Stimulated activated CD8-positive, alpha-beta memory T cell treated with anti-CD3 and anti-CD28 coated beads, Interleukin-2, amount 100 ng/mL, for 48 hours (primary cell): ENCODE measurements around the gene AAR2.

ENCODE experiments used
- DNase-seq, 2 donors: peaks; one replicate each; pipeline ENCODE4 v3.0.0-alpha.2; 2020; ENCODE audit warnings: low read depth in 2 of 2

Gene AAR2

DNA sequence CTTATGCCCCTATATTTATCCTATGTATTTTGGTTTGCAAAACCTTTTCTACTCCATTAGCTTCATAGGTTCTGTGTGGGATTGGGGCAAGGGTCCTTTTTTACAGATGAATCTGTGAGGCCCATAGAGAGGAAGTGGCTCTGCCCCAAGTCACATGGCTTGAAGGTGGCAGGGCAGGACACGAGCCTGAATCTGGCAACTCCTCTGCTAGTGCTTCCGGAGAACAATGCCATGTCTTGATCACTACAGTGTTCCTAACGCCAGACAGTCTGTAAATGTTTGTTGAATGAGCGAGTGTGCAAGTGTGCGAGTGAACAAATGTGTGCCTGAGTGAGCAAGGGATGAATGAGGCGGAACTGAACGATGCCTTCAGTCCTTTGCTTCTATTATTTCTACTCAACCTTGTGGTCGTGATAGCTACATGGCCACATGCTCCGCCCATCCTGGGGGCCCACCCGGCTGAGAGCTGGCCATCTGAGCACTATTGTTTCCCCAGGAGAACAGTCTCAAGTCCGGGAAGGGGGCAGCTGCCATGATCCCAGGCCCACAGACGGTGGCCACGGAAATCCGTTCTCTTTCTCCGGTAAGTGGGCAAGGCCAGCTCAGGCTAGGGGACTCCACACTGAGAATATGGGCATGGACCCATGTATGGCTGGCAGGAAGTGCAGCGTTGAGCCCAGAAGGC, 17.8 kb upstream of the AAR2 start:
- DNase-seq: no peak

- no peak for DNase-seq
Observed at GRCh38 chr20:36219671-36220220, 16.5 kb upstream of the AAR2 start.

DNA sequence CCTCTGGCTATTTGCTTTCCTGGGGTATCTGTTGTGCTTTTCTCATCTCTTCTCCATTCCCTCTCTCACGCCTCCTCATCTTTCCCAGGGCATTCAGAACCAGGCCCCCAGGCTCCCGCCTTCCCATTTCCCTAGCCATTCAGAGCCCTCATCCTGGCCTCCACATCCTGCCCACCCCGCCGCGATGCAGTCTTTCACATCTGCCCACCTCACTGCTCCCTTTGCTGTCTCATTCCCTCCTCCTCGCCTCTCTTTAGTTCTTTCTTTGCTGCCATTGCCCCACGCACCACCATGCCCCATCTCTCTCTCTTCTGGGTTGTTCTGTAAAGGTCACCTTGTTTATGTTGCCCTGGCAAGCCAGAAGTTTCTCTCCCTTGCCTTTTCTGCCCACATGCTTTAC, 10.6 kb upstream of the AAR2 start:
- DNase-seq: no peak

- no peak for DNase-seq
Observed at GRCh38 chr20:36228770-36229169, 7.5 kb upstream of the AAR2 start.

GRCh38 chr20:36230019-36230418, 6.3 kb upstream of the AAR2 start:
- no peak for DNase-seq

DNA sequence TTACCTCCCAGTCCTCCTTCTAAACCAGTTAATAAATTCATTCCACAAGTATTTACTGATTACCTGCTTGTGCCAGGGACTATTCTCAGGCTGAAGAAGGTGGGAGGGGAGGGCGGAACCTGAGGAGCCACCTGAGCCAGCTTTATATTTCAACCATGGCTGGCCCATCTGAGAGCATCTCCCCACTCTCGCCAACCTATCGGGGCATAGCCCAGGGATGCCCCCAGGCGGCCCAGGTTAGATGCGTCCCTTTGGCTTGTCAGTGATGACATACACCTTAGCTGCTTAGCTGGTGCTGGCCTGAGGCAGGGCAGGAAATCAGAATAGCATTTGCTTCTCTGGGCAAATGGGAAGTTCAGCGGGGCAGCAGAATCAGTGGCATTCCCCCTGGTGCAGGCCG, 4.9 kb upstream of the AAR2 start:
- no peak for DNase-seq

DNA sequence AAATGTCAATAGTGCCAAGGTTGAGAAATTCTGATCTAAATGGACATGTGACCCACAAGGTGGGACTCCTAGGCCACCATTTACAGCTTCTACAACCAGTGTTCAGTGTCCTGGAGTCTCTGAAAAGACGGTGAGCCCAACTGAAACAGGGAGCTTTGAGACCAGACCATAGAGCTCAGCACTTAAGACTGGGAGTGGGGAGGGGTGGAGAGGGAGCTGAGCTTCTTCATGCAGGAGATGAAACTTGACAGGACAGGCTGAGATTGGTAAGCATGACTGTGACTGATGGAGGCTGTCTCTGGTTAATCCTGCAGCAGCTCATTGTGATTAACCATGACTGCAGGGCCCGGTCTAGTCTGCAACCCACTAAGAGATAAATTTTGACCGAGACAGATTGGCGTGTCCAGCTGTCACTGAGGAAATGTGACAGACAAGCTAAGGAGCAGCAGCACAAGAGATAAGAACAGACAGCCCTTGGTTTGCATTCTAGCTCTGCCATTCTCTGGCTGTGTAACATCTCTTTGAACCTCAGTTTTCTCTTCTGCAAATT, 1.4 kb upstream of the AAR2 start:
- no peak for DNase-seq

DNA sequence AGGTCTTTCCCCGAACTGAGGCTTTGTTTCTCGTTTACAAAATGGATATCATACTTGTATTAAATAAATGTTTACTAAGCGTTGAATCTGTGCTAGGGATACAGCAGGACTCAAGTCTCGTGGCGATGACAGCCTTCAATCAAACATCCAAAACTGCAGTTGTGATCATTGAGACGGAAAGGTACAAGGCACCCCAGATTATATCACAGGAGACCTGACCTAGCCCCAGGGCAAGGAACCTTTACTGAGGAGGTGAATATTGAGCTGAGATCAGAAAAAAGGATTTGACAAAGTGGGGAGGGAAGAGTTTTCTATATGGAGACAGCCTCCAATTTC, 476 bp downstream of the AAR2 start:
- no peak for DNase-seq

- no peak for DNase-seq
Observed at GRCh38 chr20:36237477-36237876, 1.2 kb downstream of the AAR2 start.

GRCh38 chr20:36238153-36238552, 1.9 kb downstream of the AAR2 start:
- no peak for DNase-seq

- no peak for DNase-seq
Observed at GRCh38 chr20:36238760-36239159, 2.5 kb downstream of the AAR2 start.

- DNase-seq: no peak
Observed at GRCh38 chr20:36240076-36240475, 3.8 kb downstream of the AAR2 start.

DNA sequence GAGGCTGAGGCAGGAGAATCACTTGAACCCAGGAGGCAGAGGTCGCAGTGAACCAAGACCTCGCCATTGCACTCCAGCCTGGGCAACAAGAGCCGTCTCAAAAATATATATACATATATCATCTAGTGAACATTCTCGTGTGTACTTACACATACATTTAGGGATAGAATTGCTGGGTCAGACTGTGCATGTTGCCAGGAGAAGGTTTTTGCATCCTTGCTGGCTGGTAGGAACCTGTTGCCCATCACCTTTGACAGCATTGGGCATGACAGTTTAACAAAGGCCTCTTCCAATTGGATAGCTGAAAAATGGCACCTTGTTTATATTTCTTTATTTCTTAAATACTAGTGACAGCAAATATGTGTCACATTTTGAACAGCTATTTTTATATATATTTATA, 5.4 kb downstream of the AAR2 start:
- DNase-seq: no peak

DNA sequence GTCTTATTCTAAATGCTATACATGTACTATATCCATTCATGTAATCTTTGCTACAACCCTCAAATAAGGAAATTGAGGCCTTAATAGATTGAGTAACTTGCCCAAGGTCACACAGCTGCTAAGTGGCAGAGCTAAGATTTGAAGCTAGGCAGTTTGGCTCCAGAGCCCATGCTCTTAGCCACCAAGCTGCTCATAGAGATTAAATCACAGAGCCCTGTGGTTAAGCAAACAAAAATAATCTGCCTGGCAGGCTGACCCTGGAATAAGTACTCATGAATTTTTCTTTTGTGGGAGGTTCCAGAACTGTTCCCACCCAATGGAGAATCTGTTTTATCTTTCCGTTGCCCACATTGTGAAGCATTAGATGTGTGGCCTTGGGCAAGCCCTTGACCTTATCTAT, 7.4 kb downstream of the AAR2 start:
- no peak for DNase-seq

DNA sequence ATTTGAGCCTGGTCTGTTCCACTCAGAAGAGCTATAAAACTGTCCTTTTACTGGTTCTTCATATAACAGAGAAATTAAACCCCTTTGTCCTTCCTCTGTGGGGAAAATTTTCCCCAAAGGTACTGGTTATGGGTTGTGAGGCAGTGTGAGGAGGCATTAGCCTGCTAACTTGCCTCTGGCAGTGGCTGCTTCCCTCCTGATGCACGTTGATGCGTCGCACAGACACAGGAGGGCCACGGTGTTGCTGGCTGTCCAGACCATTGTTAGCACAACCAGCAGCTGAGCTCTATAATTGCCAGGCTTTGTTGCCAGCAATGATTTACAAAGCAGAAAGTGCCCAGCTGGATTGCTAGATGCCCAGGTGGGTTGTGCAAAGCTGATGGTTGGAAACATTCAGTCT, 10.1 kb downstream of the AAR2 start:
- no peak for DNase-seq

GRCh38 chr20:36248836-36249235, 12.6 kb downstream of the AAR2 start:
- no peak for DNase-seq

GRCh38 chr20:36249450-36249849, 13.2 kb downstream of the AAR2 start:
- DNase-seq: no peak

DNA sequence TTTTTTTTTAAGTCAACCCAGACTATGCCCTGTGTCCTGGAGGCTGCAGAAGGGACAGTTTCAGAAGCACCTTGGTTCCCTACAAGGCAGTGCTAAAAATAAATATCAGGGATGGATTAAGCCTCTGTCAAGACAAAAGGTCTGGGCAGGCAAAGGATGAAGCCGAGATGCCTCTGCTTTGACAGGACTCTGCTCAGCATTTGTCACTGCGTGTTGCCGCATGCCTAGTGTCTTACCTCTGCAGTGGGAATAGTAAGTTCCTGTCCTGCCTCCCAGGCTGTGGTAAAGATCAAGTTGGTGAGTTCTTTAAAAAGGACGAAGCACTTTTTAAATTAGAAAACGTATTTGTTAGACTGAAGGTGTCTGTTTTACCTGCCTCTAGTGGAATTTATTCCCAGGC, 15.1 kb downstream of the AAR2 start:
- DNase-seq: no peak

- DNase-seq: no peak
Observed at GRCh38 chr20:36252511-36252910, 16.2 kb downstream of the AAR2 start.

DNA sequence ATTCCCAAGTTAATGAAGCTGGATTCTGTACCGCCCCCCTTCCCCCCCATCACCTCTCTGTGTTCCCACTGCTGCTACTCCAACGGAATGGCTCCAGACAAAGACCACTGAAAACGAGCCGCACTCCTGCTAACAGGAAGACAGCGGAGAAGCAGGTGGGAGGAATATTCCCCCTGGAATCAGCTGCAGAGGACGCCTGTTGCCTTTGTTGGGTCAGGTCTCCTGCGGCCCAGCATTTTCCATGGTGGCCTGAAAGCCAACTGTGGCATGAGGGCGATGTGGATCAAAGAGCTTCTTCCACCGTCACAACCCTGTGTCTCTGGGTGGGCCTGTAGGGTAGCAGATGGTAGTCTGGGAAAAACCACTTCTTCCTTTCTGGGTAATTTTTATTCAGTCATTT, 16.8 kb downstream of the AAR2 start:
- DNase-seq: no peak

DNA sequence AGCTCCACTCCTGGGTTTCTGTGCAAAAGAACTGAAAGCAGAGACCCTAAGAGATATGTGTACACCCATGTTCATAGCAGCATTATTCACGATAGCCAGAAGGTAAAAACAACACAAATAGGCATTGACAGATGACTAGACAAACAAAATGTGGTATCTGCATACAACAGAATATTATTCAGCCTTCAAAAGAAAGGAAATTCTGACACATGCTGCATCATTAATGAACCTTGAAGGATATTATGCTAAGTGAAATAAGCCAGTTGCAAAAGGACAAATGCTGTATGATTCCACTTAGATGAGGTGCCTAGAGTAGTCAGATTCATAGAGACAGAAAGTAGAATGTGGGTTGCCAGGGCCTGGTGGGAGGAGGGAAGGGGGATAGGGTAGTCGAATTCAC, 17.8 kb downstream of the AAR2 start:
- DNase-seq: no peak

DNA sequence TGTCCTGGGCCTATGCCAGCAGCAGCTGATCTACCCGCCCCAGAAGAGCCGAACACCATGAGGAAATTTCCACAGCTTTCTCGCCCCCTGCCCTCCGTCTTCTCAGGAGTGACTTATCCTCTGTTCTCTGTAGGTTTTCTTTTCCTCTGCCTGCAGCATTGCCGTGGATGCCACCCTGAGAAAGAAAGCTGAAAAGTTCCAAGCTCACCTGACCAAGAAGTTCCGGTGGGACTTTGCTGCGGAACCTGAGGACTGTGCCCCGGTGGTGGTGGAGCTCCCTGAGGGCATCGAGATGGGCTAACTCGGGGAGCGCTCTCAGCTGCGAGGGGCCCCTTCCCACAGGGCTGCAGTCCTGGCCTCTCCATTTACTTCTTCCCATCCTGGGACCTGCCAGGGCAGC, 19.2 kb downstream of the AAR2 start:
- DNase-seq: no peak

DNA sequence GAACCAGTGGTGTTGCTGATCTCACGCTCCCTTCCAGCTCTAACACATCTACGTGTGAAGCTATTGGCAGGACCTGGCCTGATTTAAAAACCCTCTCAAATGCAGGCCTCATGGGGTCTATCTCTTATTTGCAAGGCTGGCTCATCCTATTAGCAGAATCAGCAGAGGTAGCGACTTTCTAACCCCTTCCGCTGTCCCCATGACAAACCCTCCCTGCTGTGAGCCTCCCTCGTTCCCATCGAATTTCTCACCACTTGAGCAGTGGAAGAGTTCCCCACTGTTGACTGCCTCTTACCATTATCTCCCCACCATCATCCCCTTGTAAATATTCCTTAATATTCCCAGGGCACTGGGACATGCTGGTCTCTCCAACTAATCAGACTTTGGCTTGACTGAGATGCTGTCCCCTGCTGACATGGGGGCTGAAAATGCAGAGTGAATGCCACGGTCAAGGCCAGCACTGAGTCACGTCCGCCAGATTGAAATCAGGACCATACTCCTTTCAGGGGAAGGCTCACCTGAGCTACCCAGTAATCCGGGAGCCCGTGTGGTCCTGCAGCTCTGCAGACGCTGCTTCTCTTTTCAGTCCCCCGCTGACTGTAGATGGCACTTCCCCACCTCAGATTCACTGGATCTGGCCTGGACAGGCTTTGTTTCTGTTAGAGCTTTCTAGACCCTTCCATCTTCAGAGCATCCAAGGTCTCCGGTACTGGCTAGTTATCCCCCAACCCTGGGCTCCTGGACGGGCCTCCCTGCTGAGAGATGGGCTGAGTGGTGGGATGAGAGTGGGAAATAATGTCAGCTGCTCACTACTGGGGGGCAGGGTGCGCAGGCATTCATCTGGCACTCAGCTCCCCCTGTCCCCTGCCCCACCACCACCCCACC, 23.1 kb downstream of the AAR2 start:
- no peak for DNase-seq
